Measurements from ENCODE around the gene SLC23A1. TPM values are rescaled to one million over a fixed set of nuclear protein-coding genes. Genes with fewer than 3 reads are reported as not detected.
"Not testable (repeated sequence)": the region's sequence is repeated elsewhere in the genome, so short reads cannot be mapped to it uniquely, and the experiment has no call there.

SLC23A1 gene
- total and polyA plus RNA-seq, 2 experiments from 2014 or later, result 0.06 TPM; not detected in 1

DNA sequence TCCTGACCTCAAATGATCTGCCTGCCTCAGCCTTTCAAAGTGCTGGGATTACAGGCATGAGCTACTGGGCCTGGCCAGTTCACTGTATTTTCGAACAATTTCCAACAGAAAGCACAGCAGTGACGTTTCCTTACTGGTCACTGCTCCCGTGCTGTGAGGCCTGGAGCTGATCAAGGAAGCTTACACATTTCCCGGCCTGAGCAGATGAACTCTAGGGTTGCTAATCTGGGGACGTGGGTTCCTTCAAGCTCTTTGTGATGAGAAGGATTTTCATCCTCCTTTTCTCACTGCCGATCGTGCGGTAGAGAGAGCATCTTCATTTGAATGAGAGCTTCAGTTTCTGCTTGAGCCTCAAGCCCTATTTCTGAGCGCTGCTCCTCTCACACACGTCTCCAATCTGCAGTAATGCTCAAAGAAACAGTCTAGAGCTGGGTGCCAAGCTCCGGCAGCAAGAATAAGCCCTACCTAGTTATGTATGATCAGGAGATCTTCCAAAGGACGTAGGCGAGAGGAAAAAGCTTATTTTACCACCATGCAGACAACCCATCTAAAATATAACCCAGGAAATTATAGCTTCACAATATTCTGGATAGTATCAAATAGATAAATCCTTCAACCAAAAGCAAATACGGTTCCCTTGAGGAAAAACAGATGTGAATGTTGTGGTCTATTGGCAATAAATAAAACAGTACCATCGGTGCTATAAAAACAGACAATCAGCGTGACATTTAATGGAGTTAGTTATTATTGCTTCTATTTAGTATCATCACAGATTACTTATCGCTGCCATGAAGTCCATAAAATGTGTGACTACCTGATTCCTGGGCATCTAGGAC, 28.1 kb upstream of the SLC23A1 start:
- no peak overlapping the region for H3K4me3 ChIP-seq
- H3K27ac ChIP-seq, result peak overlapping the region; percentile 67
- H3K27me3 ChIP-seq, result no peaks in the 10 kb centered on the region
- no peak for DNase-seq (ENCODE audit: low read depth in 1 of 2, low spot score in 1 of 2)
- TF ChIP-seq, protein P1, sequence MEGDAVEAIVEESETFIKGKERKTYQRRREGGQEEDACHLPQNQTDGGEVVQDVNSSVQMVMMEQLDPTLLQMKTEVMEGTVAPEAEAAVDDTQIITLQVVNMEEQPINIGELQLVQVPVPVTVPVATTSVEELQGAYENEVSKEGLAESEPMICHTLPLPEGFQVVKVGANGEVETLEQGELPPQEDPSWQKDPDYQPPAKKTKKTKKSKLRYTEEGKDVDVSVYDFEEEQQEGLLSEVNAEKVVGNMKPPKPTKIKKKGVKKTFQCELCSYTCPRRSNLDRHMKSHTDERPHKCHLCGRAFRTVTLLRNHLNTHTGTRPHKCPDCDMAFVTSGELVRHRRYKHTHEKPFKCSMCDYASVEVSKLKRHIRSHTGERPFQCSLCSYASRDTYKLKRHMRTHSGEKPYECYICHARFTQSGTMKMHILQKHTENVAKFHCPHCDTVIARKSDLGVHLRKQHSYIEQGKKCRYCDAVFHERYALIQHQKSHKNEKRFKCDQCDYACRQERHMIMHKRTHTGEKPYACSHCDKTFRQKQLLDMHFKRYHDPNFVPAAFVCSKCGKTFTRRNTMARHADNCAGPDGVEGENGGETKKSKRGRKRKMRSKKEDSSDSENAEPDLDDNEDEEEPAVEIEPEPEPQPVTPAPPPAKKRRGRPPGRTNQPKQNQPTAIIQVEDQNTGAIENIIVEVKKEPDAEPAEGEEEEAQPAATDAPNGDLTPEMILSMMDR (IDR thresholded peaks at IDR 0.05; ENCODE audit: low read depth, low read length), result no peak
- peaks cover 29% of the 10 kb centered on the region for H3K4me1 ChIP-seq (ENCODE audit: low read depth)
- no peaks in the 10 kb centered on the region for H3K9me3 ChIP-seq (ENCODE audit: low read depth)
- no peaks in the 10 kb centered on the region for H3K36me3 ChIP-seq

DNA sequence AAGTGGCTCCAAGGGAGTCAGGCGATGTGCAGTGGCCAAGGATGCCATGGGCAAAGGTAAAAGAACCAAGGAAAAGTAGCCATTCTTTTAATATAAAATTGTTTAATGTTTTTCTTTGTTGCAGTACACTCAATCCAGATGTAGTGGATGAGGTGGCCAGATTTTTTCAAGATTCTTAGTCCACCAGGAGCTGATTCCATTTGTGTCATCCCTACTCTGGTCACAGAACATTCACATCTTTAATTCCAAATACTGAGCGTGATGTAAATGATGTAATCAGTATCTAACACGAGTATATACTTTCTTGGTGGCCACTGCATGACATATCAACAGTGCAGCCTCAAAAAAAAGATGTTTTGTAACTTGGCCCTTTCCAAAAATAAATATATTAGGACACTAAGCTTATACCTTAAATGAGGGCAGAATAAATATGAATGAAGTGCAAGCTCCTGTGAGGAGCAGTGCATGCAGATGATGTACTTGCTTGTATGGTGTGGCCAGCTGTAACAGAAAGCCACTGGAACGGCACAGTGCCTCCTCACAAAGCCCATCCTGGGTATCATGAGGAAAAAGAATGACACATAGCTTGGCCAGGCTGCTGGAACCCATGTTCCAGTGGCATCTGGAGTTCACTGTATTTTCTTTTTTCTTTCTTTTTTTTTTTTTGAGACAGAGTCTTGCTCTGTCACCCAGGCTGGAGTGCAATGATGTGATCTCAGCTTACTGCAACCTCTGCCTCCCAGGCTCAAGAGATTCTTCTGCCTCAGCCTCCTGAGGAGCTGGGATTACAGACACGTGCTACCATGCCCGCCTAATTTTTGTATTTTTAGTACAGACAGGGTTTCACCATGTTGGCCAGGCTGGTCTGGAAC, 27.3 kb upstream of the SLC23A1 start:
- TF ChIP-seq, protein P1 (IDR thresholded peaks at IDR 0.05; ENCODE audit: low read depth, low read length), result no peak
- Histone ChIP-seq H3K9me3 (ENCODE audit: low read depth) (no peaks in the 10 kb centered on the region), H3K27ac (peak overlapping the region; percentile 67), H3K36me3 (no peaks in the 10 kb centered on the region), H3K27me3 (no peaks in the 10 kb centered on the region), H3K4me3 (no peak overlapping the region), H3K4me1 (ENCODE audit: low read depth) (peaks cover 20% of the 10 kb centered on the region)
- DNase-seq (ENCODE audit: low read depth in 1 of 2, low spot score in 1 of 2), result no peak

DNA sequence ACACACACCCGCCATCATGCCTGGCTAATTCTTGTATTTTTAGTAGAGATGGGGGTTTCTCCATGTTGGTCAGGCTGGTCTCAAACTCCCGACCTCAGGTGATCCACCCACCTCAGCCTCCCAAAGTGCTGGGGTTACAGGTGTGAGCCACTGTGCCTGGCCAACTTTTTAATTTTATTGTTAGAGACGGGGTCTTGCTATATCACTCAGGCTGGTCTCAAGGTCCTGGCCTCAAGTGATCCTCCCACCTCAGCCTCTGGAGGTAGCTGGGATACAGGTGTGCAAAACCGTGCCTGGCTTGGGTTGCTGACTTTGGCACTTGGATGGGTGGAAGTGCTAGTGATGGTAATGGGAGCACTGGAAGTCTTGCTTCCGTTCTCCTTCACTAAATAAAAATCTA, 26.0 kb upstream of the SLC23A1 start:
- not testable (repeated sequence) for H3K36me3 ChIP-seq; H3K9me3 ChIP-seq (ENCODE audit: low read depth); H3K27me3 ChIP-seq; H3K4me3 ChIP-seq; H3K27ac ChIP-seq; DNase-seq (ENCODE audit: low read depth in 1 of 2, low spot score in 1 of 2)
- H3K4me1 ChIP-seq (ENCODE audit: low read depth), result peaks cover 14% of the 10 kb centered on the region

DNA sequence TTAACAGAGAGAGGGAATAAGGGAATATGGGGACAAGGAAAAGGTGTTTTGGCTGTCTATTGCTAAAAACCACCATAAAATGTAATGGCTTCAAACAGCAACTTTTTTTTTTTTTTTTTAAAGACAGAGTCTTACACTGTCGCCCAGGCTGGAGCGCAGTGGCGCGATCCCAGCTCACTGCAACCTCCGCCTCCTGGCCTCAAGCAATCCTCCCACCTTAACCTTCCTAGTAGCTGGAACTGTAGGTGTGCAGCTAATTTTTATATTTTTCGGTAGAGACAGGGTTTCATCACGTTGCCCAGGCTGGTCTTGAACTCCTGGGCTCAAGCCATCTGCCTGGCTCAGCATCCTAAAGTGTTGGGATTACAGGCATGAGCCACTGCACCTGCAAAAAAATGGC, 25.1 kb upstream of the SLC23A1 start:
- Histone ChIP-seq H3K4me3 (no peak overlapping the region), H3K36me3 (no peaks in the 10 kb centered on the region), H3K27me3 (no peaks in the 10 kb centered on the region), H3K9me3 (ENCODE audit: low read depth) (no peaks in the 10 kb centered on the region), H3K4me1 (ENCODE audit: low read depth) (peaks cover 10% of the 10 kb centered on the region), H3K27ac (no peak overlapping the region)
- TF ChIP-seq, protein P1 (IDR thresholded peaks at IDR 0.05; ENCODE audit: low read depth, low read length), result no peak
- no peak for DNase-seq (ENCODE audit: low read depth in 1 of 2, low spot score in 1 of 2)

DNA sequence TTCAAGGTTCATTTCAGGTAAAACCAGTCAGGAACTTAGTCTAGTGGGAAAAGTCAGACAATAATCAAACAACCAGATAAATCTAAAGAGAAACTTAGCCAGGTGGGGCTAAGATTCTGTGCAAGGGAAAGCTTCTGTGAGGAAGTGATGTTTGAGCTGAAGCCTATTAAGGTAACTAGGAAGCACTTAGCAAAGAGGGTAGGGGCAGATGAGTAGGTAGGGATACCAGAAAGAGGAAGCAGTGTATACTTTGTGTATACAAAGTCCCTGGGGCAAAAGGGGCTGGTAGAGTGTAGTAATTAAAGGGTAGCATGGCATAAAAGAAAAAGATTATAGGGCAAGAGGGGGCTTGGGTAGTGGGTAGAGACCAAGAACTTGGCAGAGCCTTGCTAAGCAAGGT, 24.4 kb upstream of the SLC23A1 start:
- peaks cover 10% of the 10 kb centered on the region for H3K4me1 ChIP-seq (ENCODE audit: low read depth)
- no peak overlapping the region for H3K4me3 ChIP-seq
- H3K9me3 ChIP-seq (ENCODE audit: low read depth), result no peaks in the 10 kb centered on the region
- no peaks in the 10 kb centered on the region for H3K27me3 ChIP-seq
- H3K27ac ChIP-seq, result no peak overlapping the region
- TF ChIP-seq, protein P1 (IDR thresholded peaks at IDR 0.05; ENCODE audit: low read depth, low read length), result no peak
- DNase-seq (ENCODE audit: low read depth in 1 of 2, low spot score in 1 of 2), result no peak
- H3K36me3 ChIP-seq, result no peaks in the 10 kb centered on the region

DNA sequence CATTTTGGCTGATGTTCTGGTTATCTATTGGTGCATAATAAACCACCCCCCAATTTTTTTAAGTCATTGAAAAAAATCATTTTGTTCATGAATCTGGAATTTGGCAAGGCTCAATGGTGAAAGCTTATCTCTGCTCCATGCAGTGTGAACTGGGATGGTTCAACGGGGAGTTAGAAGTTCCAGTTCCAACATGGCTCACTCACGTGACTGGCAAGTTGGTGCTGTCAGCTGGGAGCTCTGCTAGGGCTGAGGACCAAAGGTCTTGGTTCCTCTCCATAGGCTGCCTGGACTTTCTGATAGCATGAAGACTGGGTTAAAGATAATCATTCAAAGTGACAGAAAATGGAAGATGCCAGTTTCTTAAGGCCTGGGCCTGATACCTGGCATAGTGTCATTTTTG, 23.9 kb upstream of the SLC23A1 start:
- no peak overlapping the region for H3K4me3 ChIP-seq
- DNase-seq (ENCODE audit: low read depth in 1 of 2, low spot score in 1 of 2), result no peak
- TF ChIP-seq, protein P1 (IDR thresholded peaks at IDR 0.05; ENCODE audit: low read depth, low read length), result no peak
- H3K4me1 ChIP-seq (ENCODE audit: low read depth), result peaks cover 10% of the 10 kb centered on the region
- no peaks in the 10 kb centered on the region for H3K9me3 ChIP-seq (ENCODE audit: low read depth)
- H3K36me3 ChIP-seq, result no peaks in the 10 kb centered on the region
- H3K27me3 ChIP-seq, result no peaks in the 10 kb centered on the region
- H3K27ac ChIP-seq, result no peak overlapping the region

Data from cardiac muscle cell (in vitro differentiated cells and primary cell).